Colonic mucosa (tissue), 4 donors: ENCODE measurements around the gene NPC1L1. TPM values are rescaled to one million over a fixed set of nuclear protein-coding genes. Genes with fewer than 3 reads are reported as not detected.
A peak's percentile ranks its signal among the peaks of the same experiment; 100 is the strongest.
"Not testable (repeated sequence)": the region's sequence is repeated elsewhere in the genome, so short reads cannot be mapped to it uniquely, and the experiment has no call there.

Experiments used
- DNase-seq: peaks from one replicate; pipeline ENCODE4 v3.0.0-alpha.2; 2020
- H3K27ac ChIP-seq: fragments of 200-600 bp; one replicate; pipeline ENCODE4 v1.8.0; 2021
- H3K27me3 ChIP-seq: fragments of 200-600 bp; one replicate; pipeline ENCODE4 v1.8.0; 2021
- H3K36me3 ChIP-seq: fragments of 200-600 bp; one replicate; pipeline ENCODE4 v1.8.0; 2021
- H3K4me1 ChIP-seq: fragments of 200-600 bp; one replicate; pipeline ENCODE4 v1.8.0; 2021; ENCODE audit warnings: mild to moderate bottlenecking
- H3K4me3 ChIP-seq: fragments of 200-600 bp; one replicate; pipeline ENCODE4 v1.8.0; 2021
- H3K9ac ChIP-seq, 2 donors: one replicate each; pipeline ENCODE4 v1.7.0; 2013; ENCODE audit warnings: control low read depth in 2 of 2, low read depth in 2 of 2, low read length in 2 of 2
- H3K9me3 ChIP-seq: fragments of 200-600 bp; one replicate; pipeline ENCODE4 v1.8.0; 2021
- intact Hi-C: fragments of 100-400 bp; cut with DNase I; formaldehyde crosslinking; loops from one replicate; pipeline ENCODE4 v1.14.1; 2022
- total RNA-seq, 2 donors: library from RNA; stranded (reverse); fragmentation: NEBNext Ultra II Directional in 1 of 2; extraction: Animal tissue kit (Norgen Biotek cat#: 25700) in 1 of 2; gene quantifications; one replicate each; pipeline ENCODE4 v1.2.1, GENCODE V29; 2021
- TF ChIP-seq, protein P1 (sequence below): fragments of 200-600 bp; IDR thresholded peaks from one replicate; pipeline ENCODE4 v1.8.0; 2022; ENCODE audit warnings: antibody characterized with exemption, mild to moderate bottlenecking
- donor health status: healthy.
- donor health status: DM: no; HTN: no; CAD: no.
- donor health status: DM: no; HTN: no; CAD: no.

NPC1L1 gene
- total RNA-seq, 2 donors from 2014 or later, result 0.10 to 0.11 TPM

DNA sequence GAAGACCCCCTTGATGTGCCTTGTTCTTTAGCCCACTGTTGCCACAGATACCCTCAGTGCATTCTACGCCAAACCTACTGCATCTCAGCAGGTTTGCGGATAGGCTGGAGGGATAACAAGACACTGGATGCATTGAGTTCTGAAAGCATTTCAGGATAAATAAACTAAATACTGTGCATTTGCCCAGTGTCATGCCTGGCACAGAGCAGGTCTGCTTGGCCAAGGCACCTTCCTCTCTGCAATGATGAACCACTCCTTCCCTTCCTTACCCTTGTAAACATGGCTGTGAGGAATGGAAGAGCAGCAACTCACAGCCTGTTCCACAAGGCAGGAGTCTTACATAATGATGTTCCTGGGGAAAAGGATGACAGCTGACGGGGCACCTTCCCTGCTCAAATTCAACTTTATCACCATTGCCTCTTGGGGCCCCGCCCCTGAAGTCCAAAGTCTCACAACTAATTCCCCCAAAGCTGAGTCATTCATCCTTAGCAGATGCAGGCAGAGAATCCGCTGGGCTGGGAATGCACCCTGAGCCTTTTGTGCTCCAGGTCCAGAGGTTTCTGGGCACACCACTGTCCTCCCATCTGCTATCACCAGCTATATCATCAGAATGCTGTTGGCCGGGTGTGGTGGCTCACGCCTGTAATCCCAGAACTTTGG lies 21.0 kb upstream of the NPC1L1 start:
- intact Hi-C loops, result no loop called here
- DNase-seq, result peak; percentile 76
- TF ChIP-seq, protein P1, sequence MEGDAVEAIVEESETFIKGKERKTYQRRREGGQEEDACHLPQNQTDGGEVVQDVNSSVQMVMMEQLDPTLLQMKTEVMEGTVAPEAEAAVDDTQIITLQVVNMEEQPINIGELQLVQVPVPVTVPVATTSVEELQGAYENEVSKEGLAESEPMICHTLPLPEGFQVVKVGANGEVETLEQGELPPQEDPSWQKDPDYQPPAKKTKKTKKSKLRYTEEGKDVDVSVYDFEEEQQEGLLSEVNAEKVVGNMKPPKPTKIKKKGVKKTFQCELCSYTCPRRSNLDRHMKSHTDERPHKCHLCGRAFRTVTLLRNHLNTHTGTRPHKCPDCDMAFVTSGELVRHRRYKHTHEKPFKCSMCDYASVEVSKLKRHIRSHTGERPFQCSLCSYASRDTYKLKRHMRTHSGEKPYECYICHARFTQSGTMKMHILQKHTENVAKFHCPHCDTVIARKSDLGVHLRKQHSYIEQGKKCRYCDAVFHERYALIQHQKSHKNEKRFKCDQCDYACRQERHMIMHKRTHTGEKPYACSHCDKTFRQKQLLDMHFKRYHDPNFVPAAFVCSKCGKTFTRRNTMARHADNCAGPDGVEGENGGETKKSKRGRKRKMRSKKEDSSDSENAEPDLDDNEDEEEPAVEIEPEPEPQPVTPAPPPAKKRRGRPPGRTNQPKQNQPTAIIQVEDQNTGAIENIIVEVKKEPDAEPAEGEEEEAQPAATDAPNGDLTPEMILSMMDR, result no peak

DNA sequence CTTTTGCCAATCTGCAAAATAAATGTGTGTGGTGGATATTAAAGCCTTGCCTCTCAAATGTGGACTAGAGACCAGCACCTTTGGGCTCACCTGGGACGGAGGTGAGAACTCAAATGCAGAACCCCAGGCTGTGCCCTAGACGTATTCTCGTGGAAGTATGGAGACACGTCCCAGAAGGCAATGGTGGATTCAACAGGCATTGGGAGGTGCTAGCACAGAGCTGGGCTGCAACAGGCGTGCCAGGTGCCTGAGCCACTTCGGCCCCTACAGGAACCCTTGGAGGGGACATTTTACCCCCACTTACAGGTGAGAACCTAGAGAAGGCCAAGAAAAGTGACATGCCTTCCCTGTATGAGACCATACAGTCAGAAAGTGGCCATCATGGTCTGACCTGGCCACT lies 20.4 kb upstream of the NPC1L1 start:
- no peak overlapping the region for H3K27ac ChIP-seq
- H3K27me3 ChIP-seq, result no peaks in the 10 kb centered on the region
- no peaks in the 10 kb centered on the region for H3K4me1 ChIP-seq
- no peaks in the 10 kb centered on the region for H3K36me3 ChIP-seq
- no peak overlapping the region for H3K4me3 ChIP-seq
- H3K9me3 ChIP-seq, result no peaks in the 10 kb centered on the region
- TF ChIP-seq, protein P1, result no peak
- intact Hi-C loops, result no loop called here
- no peak for DNase-seq
- no peak overlapping the region for H3K9ac ChIP-seq

More for the DNA sequence above, 21.0 kb upstream of the NPC1L1 start:
- Histone ChIP-seq H3K4me3 (no peak overlapping the region), H3K36me3 (no peaks in the 10 kb centered on the region), H3K9ac (no peak overlapping the region), H3K27ac (no peak overlapping the region), H3K4me1 (no peaks in the 10 kb centered on the region), H3K9me3 (no peaks in the 10 kb centered on the region), H3K27me3 (no peaks in the 10 kb centered on the region)

DNA sequence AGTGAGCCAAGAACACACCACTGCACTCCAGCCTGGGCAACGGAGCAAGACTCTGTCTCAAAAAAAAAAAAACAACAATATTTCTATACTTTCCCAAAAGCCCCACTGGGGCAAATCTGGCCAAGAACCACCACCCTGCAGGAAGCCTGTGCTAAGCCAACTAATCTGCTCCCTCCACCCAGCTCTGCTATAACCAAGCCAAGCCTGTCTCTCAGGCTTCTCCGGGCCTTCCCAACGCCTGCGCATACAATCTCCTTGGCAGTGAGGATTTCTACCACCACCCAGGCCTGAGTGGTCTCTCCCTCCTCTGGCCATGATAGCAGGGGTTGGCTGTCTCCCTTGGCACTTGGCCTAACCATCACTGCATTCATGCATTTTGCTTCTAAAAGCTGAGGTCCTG lies 18.4 kb upstream of the NPC1L1 start:
- Histone ChIP-seq H3K4me1 (no peaks in the 10 kb centered on the region), H3K36me3 (no peaks in the 10 kb centered on the region), H3K4me3 (no peak overlapping the region), H3K27ac (no peak overlapping the region), H3K27me3 (no peaks in the 10 kb centered on the region), H3K9me3 (no peaks in the 10 kb centered on the region), H3K9ac (no peak overlapping the region)
- TF ChIP-seq, protein P1, result no peak
- intact Hi-C loops, result no loop called here
- DNase-seq, result no peak

- Histone ChIP-seq H3K27me3 (no peaks in the 10 kb centered on the region), H3K9me3 (no peaks in the 10 kb centered on the region), H3K27ac (no peak overlapping the region), H3K36me3 (no peaks in the 10 kb centered on the region), H3K4me1 (no peaks in the 10 kb centered on the region), H3K4me3 (no peak overlapping the region), H3K9ac (no peak overlapping the region)
- TF ChIP-seq, protein P1, result no peak
- DNase-seq, result no peak
- intact Hi-C loops, result no loop called here
These were observed 16.4 kb upstream of the NPC1L1 start for GRCh38 chr7:44557485-44557884.

DNA sequence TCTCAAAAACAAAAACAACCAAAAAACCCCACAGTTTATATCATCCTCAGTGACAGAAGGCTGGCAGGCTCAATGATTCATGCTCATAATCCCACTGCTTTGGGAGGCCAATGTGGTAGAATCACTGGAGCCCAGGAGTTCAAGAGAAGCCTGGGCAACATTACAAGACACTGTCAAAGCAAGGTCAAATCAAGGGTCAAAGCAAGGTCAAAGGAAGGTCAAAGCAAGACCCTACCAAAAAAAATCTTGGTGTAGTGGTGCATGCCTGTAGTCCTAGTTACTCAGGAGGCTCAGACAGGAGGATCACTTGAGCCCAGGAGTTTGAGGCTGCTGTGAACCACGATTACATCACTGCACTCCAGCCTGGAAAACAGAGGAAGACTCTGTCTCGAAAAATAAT lies 14.2 kb upstream of the NPC1L1 start:
- intact Hi-C loops, result no loop called here

GRCh38 chr7:44552473-44553005 lies 11.4 kb upstream of the NPC1L1 start:
- H3K9ac ChIP-seq, H3K27ac ChIP-seq, DNase-seq, H3K4me1 ChIP-seq, H3K4me3 ChIP-seq, intact Hi-C loops, H3K9me3 ChIP-seq, H3K36me3 ChIP-seq, H3K27me3 ChIP-seq: not testable (repeated sequence)

More for the DNA sequence above, 14.2 kb upstream of the NPC1L1 start:
- Histone ChIP-seq H3K36me3 (no peaks in the 10 kb centered on the region), H3K4me1 (no peaks in the 10 kb centered on the region), H3K9ac (no peak overlapping the region), H3K4me3 (no peak overlapping the region), H3K27ac (no peak overlapping the region), H3K9me3 (no peaks in the 10 kb centered on the region), H3K27me3 (no peaks in the 10 kb centered on the region)
- DNase-seq, result no peak
- TF ChIP-seq, protein P1, result no peak
